GM10248 (cell line): ENCODE measurements around the gene DECR2.

Experiments used
- CTCF ChIA-PET: fragments of 300-600 bp; sonication (Branson Sonifier 250); formaldehyde crosslinking; extraction: SDS; loops from one replicate; lab custom pipeline; 2021; ENCODE audit warnings: antibody characterized with exemption; lab: Yijun Ruan, JAX
- POLR2A ChIA-PET: fragments of 350-650 bp; sonication (Branson Sonifier 250); formaldehyde crosslinking; extraction: SDS; loops from one replicate; lab custom pipeline; 2020; ENCODE audit warnings: antibody characterized with exemption; lab: Yijun Ruan, JAX
- DNase-seq: peaks from one replicate; pipeline ENCODE4 v3.0.0; 2012; ENCODE audit errors: extremely low spot score
- TF ChIP-seq, protein P1 (sequence below): IDR thresholded peaks from 2 replicates; pipeline ENCODE4 v1.5.1; 2012; ENCODE audit warnings: mild to moderate bottlenecking, low read depth; ENCODE audit errors: extremely low read depth, missing control alignments, control extremely low read depth

Gene DECR2

DNA sequence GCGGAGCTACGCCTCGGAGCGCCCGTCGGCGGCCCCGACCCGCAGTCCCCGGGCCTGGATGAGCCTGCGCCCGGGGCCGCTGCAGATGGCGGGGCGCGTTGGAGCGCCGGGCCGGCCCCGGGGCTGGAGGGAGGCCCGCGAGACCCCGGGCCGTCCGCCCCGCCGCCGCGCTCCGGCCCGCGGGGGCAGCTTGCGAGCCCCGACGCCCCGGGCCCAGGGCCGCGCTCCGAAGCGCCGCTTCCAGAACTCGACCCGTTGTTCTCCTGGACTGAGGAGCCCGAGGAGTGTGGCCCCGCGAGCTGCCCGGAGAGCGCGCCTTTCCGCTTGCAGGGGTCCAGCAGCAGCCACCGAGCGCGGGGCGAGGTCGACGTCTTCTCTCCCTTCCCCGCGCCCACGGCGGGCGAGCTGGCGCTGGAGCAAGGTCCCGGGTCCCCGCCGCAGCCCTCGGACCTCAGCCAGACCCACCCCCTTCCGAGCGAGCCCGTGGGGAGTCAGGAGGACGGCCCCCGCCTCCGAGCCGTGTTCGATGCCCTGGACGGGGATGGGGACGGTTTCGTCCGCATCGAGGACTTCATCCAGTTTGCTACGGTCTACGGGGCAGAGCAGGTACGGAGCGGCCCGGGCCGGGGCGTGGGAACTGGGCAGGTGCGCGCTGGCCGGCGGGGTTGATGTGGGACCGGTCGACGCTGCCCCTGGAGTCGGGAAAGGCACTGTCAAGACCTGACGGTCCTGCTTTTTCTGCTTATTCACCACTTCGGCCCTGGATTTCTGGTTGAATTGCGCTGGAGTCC is 24.6 kb downstream of the DECR2 start:
- POLR2A ChIA-PET, result interaction anchor here (1.0 kb wide), 1 partner anchor 217 kb away, joined by 3 read pairs; no protein-coding TSS in a partner anchor
- TF ChIP-seq, protein P1, sequence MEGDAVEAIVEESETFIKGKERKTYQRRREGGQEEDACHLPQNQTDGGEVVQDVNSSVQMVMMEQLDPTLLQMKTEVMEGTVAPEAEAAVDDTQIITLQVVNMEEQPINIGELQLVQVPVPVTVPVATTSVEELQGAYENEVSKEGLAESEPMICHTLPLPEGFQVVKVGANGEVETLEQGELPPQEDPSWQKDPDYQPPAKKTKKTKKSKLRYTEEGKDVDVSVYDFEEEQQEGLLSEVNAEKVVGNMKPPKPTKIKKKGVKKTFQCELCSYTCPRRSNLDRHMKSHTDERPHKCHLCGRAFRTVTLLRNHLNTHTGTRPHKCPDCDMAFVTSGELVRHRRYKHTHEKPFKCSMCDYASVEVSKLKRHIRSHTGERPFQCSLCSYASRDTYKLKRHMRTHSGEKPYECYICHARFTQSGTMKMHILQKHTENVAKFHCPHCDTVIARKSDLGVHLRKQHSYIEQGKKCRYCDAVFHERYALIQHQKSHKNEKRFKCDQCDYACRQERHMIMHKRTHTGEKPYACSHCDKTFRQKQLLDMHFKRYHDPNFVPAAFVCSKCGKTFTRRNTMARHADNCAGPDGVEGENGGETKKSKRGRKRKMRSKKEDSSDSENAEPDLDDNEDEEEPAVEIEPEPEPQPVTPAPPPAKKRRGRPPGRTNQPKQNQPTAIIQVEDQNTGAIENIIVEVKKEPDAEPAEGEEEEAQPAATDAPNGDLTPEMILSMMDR, result no peak
- DNase-seq, result no peak
- CTCF ChIA-PET, result interaction anchor here (2.9 kb wide), 1 partner anchor 12 kb away, joined by 12 read pairs; no protein-coding TSS in a partner anchor

DNA sequence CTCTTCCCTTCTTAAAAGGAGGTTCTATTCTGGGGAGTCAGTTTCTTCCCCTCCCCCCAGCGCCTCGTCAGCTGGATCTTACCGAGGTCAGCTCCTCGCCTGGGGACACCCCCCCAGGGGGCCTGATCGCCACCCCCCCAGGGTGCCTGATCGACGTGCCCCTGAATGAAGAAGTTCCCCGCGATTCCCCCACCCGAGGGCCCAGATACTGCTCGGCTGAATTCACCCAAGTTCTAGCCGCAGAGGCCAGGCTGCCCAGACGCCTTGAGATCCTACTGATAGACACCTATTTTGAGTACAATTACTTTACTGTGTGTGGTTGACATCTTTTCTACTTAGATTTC is 25.2 kb downstream of the DECR2 start:
- ChIA-PET CTCF (no interaction called here), POLR2A (interaction anchor here (1.0 kb wide), 1 partner anchor 216 kb away, joined by 3 read pairs; no protein-coding TSS in a partner anchor)
- DNase-seq, result no peak
- TF ChIP-seq, protein P1, result no peak

DNA sequence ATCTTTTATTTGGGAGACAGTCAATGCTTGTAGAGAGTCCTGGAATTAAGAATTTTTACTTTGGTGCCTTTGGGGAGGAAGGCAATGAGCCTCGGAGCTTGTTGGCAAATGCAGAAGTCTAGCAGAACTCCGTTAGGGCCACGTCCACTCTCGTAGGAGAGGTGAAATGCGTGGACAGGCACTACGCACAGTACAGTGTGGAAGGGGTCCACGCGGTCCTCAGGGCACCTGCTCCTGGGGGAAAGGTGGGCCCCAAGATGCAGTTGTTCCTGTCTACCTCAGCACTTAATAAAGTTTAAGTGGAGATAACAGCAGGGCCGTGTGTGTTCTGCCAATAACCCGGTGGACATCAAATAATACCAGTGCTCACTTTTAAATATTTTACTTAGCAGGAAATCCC is 25.6 kb downstream of the DECR2 start:
- TF ChIP-seq, protein P1, result no peak
- CTCF ChIA-PET, result no interaction called here
- POLR2A ChIA-PET, result no interaction called here
- DNase-seq, result no peak

DNA sequence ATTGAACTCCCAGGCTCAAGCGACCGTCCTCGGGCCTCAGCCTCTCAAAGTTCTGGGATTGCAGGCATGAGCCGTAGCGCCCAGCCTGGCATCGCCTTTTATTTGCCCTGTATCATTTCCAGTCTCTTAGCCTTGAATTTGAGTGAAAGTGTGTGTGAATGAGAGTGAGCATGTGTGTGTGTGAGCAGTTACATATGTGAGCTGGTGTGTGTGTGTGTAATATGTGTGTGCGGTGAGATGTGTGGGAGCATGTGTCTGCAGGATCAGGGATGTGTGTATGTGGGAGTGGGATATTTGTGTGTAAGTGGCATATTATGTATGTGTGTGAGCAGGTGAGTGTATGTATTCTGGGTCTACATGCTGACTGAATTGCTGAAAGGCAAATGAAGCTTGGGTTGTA is 29.2 kb downstream of the DECR2 start:
- ChIA-PET POLR2A (no interaction called here), CTCF (interaction anchor here (0.6 kb wide), 1 partner anchor 11 kb away, joined by 3 read pairs; no protein-coding TSS in a partner anchor)
- DNase-seq, result no peak
- TF ChIP-seq, protein P1, result no peak

DNA sequence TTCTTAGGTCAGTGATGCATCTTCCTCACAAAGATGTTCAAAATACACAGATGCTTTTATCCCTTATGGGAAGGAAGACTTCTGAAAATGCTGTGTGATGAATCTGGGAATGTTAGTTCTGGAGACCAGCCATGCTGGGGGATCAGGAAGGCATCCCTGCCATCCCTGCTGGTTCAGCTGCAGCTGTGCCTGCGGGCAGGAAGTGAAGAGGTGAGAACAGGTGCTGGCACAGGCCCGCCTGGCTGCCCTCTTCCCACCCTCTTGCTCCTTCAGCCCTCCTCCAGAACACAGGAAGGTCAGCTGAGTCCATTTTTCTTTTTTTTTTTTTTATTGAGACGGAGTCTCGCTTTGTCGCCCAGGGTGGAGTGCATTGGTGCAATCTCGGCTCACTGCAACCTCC is 38.9 kb downstream of the DECR2 start:
- TF ChIP-seq, protein P1, result no peak
- CTCF ChIA-PET, result interaction anchor here (1.0 to 1.3 kb wide), 2 partner anchors 10 to 333 kb away, joined by 3 to 4 read pairs; no protein-coding TSS in a partner anchor
- POLR2A ChIA-PET, result no interaction called here
- no peak for DNase-seq

DNA sequence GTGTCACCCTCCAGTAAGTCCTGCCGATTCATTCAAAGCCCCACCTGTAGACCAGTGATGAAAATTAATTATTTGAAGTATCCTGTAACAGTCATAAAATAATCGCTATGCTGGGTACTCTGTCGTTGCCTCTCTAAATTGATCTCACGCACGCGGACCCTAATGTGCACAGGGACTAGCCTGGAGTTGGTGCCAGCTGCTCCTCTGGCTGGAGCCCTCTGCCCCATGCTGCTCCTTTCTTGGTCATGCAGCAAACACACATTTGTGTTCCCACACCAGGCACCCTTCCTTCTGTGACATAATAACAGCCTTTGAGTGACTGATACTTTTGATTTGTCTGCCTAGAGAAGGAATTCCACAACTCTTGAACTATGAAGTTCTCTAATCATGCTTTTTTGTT is 39.8 kb downstream of the DECR2 start:
- TF ChIP-seq, protein P1, result no peak
- ChIA-PET POLR2A (no interaction called here), CTCF (no interaction called here)
- DNase-seq, result no peak
